IMR-90 (cell line): ENCODE results near the gene DGAT2.

Source experiments
- BHLHE40 ChIP-seq: fragments of 150-350 bp; IDR thresholded peaks from 2 replicates; pipeline ENCODE4 v1.6.1; 2016; ENCODE audit warnings: mild to moderate bottlenecking, low read depth, low read length
- CEBPB ChIP-seq: IDR thresholded peaks from 2 replicates; pipeline ENCODE4 v1.6.1; 2012; ENCODE audit warnings: low read depth, low read length, improper control_type of control experiment
- CHD1 ChIP-seq: IDR thresholded peaks from 2 replicates; pipeline ENCODE4 v1.6.1; 2012; ENCODE audit warnings: low read depth, low read length, improper control_type of control experiment
- FOS ChIP-seq: fragments of 150-350 bp; IDR thresholded peaks from 2 replicates; pipeline ENCODE4 v1.6.1; 2016; ENCODE audit warnings: low read depth, low read length
- MAFK ChIP-seq: IDR thresholded peaks from 2 replicates; pipeline ENCODE4 v1.6.1; 2012; ENCODE audit warnings: low read depth, low read length, improper control_type of control experiment
- MXI1 ChIP-seq: IDR thresholded peaks from 2 replicates; pipeline ENCODE4 v1.6.1; 2012; ENCODE audit warnings: low read depth, mild to moderate bottlenecking, low read length, moderate library complexity, borderline replicate concordance
- POLR2A ChIP-seq: IDR thresholded peaks from 2 replicates; pipeline ENCODE4 v1.6.1; 2012; ENCODE audit warnings: mild to moderate bottlenecking, low read depth, low read length
- RAD21 ChIP-seq: IDR thresholded peaks from 2 replicates; pipeline ENCODE4 v1.6.1; 2012; ENCODE audit warnings: low read length, improper control_type of control experiment
- RCOR1 ChIP-seq: IDR thresholded peaks from 2 replicates; pipeline ENCODE4 v1.6.1; 2012; ENCODE audit warnings: mild to moderate bottlenecking, low read length, improper control_type of control experiment; ENCODE audit not compliant: insufficient replicate concordance
- RFX5 ChIP-seq: IDR thresholded peaks from 2 replicates; pipeline ENCODE4 v1.8.0; 2012; ENCODE audit warnings: low read depth, mild to moderate bottlenecking, low read length, moderate library complexity
- SMC3 ChIP-seq: fragments of 150-350 bp; IDR thresholded peaks from 2 replicates; pipeline ENCODE4 v1.6.1; 2016; ENCODE audit warnings: low read depth, mild to moderate bottlenecking, antibody characterized with exemption, low read length, moderate library complexity
- TF ChIP-seq, protein P1 (sequence below): conservative IDR thresholded peaks from 2 replicates; pipeline ENCODE4 v1.5.1; 2012; ENCODE audit warnings: mild to moderate bottlenecking, low read depth, low read length, improper control_type of control experiment
- TF ChIP-seq, protein P2 (sequence below): fragments of 150-350 bp; IDR thresholded peaks from 2 replicates; pipeline ENCODE4 v1.6.1; 2016; ENCODE audit warnings: low read depth, mild to moderate bottlenecking, low read length, moderate library complexity, borderline replicate concordance
- TF ChIP-seq, protein P3 (sequence below): fragments of 150-350 bp; IDR thresholded peaks from 2 replicates; pipeline ENCODE4 v1.6.1; 2017; ENCODE audit warnings: mild to moderate bottlenecking, antibody characterized with exemption, low read length, low read depth

DNA sequence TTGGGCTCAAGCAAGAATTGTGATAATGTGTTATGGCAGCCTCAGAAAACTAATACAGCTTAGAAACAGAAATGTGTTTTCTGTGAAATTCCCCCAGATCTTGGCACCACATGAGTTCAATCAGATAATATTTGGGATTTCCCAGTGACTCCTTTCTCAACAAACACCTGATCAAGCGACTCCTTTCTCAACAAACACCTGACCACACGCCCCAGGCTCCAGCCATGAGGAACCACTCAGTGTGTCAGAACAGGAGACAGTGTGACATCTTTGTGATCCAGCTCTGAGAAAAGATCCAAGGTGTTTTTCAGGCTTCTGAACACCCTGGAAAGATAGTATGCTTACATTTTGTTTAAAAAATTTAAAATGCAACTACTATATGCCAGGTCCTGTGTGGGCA is 44.5 kb downstream of the DGAT2 start:
- TF ChIP-seq, protein P1, sequence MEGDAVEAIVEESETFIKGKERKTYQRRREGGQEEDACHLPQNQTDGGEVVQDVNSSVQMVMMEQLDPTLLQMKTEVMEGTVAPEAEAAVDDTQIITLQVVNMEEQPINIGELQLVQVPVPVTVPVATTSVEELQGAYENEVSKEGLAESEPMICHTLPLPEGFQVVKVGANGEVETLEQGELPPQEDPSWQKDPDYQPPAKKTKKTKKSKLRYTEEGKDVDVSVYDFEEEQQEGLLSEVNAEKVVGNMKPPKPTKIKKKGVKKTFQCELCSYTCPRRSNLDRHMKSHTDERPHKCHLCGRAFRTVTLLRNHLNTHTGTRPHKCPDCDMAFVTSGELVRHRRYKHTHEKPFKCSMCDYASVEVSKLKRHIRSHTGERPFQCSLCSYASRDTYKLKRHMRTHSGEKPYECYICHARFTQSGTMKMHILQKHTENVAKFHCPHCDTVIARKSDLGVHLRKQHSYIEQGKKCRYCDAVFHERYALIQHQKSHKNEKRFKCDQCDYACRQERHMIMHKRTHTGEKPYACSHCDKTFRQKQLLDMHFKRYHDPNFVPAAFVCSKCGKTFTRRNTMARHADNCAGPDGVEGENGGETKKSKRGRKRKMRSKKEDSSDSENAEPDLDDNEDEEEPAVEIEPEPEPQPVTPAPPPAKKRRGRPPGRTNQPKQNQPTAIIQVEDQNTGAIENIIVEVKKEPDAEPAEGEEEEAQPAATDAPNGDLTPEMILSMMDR = no peak
- TF ChIP-seq RCOR1 = no peak
- TF ChIP-seq RAD21 = no peak
- TF ChIP-seq, protein P2, sequence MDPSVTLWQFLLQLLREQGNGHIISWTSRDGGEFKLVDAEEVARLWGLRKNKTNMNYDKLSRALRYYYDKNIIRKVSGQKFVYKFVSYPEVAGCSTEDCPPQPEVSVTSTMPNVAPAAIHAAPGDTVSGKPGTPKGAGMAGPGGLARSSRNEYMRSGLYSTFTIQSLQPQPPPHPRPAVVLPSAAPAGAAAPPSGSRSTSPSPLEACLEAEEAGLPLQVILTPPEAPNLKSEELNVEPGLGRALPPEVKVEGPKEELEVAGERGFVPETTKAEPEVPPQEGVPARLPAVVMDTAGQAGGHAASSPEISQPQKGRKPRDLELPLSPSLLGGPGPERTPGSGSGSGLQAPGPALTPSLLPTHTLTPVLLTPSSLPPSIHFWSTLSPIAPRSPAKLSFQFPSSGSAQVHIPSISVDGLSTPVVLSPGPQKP = no peak
- no peak for TF ChIP-seq POLR2A
- TF ChIP-seq CEBPB = no peak
- TF ChIP-seq, protein P3, sequence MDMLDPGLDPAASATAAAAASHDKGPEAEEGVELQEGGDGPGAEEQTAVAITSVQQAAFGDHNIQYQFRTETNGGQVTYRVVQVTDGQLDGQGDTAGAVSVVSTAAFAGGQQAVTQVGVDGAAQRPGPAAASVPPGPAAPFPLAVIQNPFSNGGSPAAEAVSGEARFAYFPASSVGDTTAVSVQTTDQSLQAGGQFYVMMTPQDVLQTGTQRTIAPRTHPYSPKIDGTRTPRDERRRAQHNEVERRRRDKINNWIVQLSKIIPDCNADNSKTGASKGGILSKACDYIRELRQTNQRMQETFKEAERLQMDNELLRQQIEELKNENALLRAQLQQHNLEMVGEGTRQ = no peak
- TF ChIP-seq MAFK = no peak
- TF ChIP-seq FOS = no peak
- no peak for TF ChIP-seq CHD1
- no peak for TF ChIP-seq MXI1
- TF ChIP-seq BHLHE40 = no peak
- TF ChIP-seq SMC3 = no peak
- TF ChIP-seq RFX5 = no peak
